Loucy (cell line): ENCODE measurements around the gene RAB27B.

ENCODE experiments used
- H2AFZ ChIP-seq: fragments of 200-600 bp; sonication (generic); 2 replicates; pipeline ENCODE4 v1.6.0; 2016; ENCODE audit warnings: antibody characterized with exemption, mild to moderate bottlenecking, low read length, moderate library complexity
- H3F3A ChIP-seq: fragments of 200-600 bp; 2 replicates; pipeline ENCODE4 v1.6.0; 2016; ENCODE audit warnings: antibody characterized with exemption, low read depth, mild to moderate bottlenecking
- H3K27me3 ChIP-seq: fragments of 200-600 bp; sonication (generic); 2 replicates; pipeline ENCODE4 v1.6.1; 2014; ENCODE audit warnings: low read length, mild to moderate bottlenecking; ENCODE audit not compliant: insufficient read depth, poor library complexity, severe bottlenecking
- H3K36me3 ChIP-seq: fragments of 200-600 bp; sonication (generic); 2 replicates; pipeline ENCODE4 v1.6.1; 2016; ENCODE audit warnings: low read length; ENCODE audit not compliant: insufficient read depth
- H3K4me1 ChIP-seq: fragments of 200-600 bp; sonication (generic); 2 replicates; pipeline ENCODE4 v1.5.1; 2014; ENCODE audit warnings: low read length, mild to moderate bottlenecking; ENCODE audit not compliant: insufficient read depth, poor library complexity, severe bottlenecking
- H3K4me2 ChIP-seq: fragments of 200-600 bp; sonication (generic); 2 replicates; pipeline ENCODE4 v1.6.0; 2014; ENCODE audit warnings: antibody characterized with exemption, low read length, low read depth, mild to moderate bottlenecking; ENCODE audit not compliant: poor library complexity, severe bottlenecking
- H3K4me3 ChIP-seq: fragments of 200-600 bp; sonication (generic); 2 replicates; pipeline ENCODE4 v1.5.1; 2014; ENCODE audit warnings: low read length, mild to moderate bottlenecking, mixed read lengths; ENCODE audit not compliant: poor library complexity, severe bottlenecking
- H3K79me2 ChIP-seq: fragments of 200-600 bp; sonication (generic); 2 replicates; pipeline ENCODE4 v1.6.1; 2014; ENCODE audit warnings: low read length; ENCODE audit not compliant: insufficient read depth
- H3K9ac ChIP-seq: fragments of 200-600 bp; sonication (generic); 2 replicates; pipeline ENCODE4 v1.6.0; 2014; ENCODE audit warnings: mild to moderate bottlenecking, low read depth, low read length, moderate library complexity; ENCODE audit not compliant: poor library complexity, severe bottlenecking
- H3K9me2 ChIP-seq: fragments of 200-600 bp; sonication (generic); replicated peaks from 2 replicates; pipeline ENCODE4 v1.6.1; 2016; ENCODE audit warnings: low read depth, low read length, mixed read lengths
- H3K9me3 ChIP-seq: fragments of 200-600 bp; sonication (generic); 2 replicates; pipeline ENCODE4 v1.6.1; 2014; ENCODE audit warnings: mild to moderate bottlenecking, antibody characterized with exemption, low read length, low read depth; ENCODE audit not compliant: insufficient read depth
- H4K20me1 ChIP-seq: fragments of 200-600 bp; sonication (generic); 2 replicates; pipeline ENCODE4 v1.6.0; 2014; ENCODE audit warnings: antibody characterized with exemption, low read length, mild to moderate bottlenecking; ENCODE audit not compliant: insufficient read depth, poor library complexity, severe bottlenecking
- CTCF ChIP-seq: fragments of 200-600 bp; sonication (generic); conservative IDR thresholded peaks from 2 replicates; pipeline ENCODE4 v1.5.1; 2014; ENCODE audit warnings: mild to moderate bottlenecking, antibody characterized with exemption, low read length
- EZH2phosphoT487 ChIP-seq: fragments of 200-600 bp; IDR thresholded peaks from 2 replicates; pipeline ENCODE4 v1.6.1; 2018; ENCODE audit warnings: antibody characterized with exemption, mild to moderate bottlenecking, moderate library complexity, borderline replicate concordance

Gene RAB27B

GRCh38 chr18:54835944-54836343 is 7.7 kb downstream of the RAB27B start:
- no peak for TF ChIP-seq EZH2phosphoT487
- TF ChIP-seq CTCF: no peak
- H3K27me3 ChIP-seq: no peaks in the 10 kb centered on the region

GRCh38 chr18:54843314-54843713 is 15.0 kb downstream of the RAB27B start:
- Histone ChIP-seq H3K9me2 (no peaks in the 10 kb centered on the region), H2AFZ (no peak overlapping the region), H4K20me1 (no peaks in the 10 kb centered on the region), H3K4me1 (peaks cover 45% of the 10 kb centered on the region), H3K36me3 (no peaks in the 10 kb centered on the region), H3K4me3 (no peak overlapping the region), H3K9me3 (no peaks in the 10 kb centered on the region), H3F3A (no peaks in the 10 kb centered on the region), H3K4me2 (no peak overlapping the region), H3K27me3 (no peaks in the 10 kb centered on the region), H3K9ac (no peak overlapping the region), H3K79me2 (peaks cover 91% of the 10 kb centered on the region)
- TF ChIP-seq CTCF (no peak), EZH2phosphoT487 (no peak)

More at GRCh38 chr18:54835944-54836343, 7.7 kb downstream of the RAB27B start:
- peak overlapping the region; percentile 49 for H3K9ac ChIP-seq
- H3K36me3 ChIP-seq: no peaks in the 10 kb centered on the region
- H3K4me1 ChIP-seq: peaks cover 73% of the 10 kb centered on the region
- H3K9me2 ChIP-seq: no peaks in the 10 kb centered on the region
- H4K20me1 ChIP-seq: no peaks in the 10 kb centered on the region
- H3F3A ChIP-seq: peaks cover 10% of the 10 kb centered on the region; the same call in 1 of the 2 replicates
- peak overlapping the region; percentile 82 for H3K4me2 ChIP-seq
- H3K4me3 ChIP-seq: peak overlapping the region; percentile 66
- no peaks in the 10 kb centered on the region for H3K9me3 ChIP-seq
- peaks cover 87% of the 10 kb centered on the region for H3K79me2 ChIP-seq
- no peak overlapping the region for H2AFZ ChIP-seq

- Histone ChIP-seq H3K9ac (no peak overlapping the region), H3K4me2 (no peak overlapping the region)
Measured at GRCh38 chr18:54845787-54846186, 17.5 kb downstream of the RAB27B start.

More at GRCh38 chr18:54845787-54846186, 17.5 kb downstream of the RAB27B start:
- Histone ChIP-seq H2AFZ (no peak overlapping the region), H3K9me2 (no peaks in the 10 kb centered on the region), H3K4me1 (peaks cover 25% of the 10 kb centered on the region), H4K20me1 (no peaks in the 10 kb centered on the region), H3K9me3 (no peaks in the 10 kb centered on the region), H3K27me3 (no peaks in the 10 kb centered on the region), H3F3A (no peaks in the 10 kb centered on the region), H3K36me3 (no peaks in the 10 kb centered on the region), H3K4me3 (no peak overlapping the region), H3K79me2 (peaks cover 75% of the 10 kb centered on the region)
- TF ChIP-seq EZH2phosphoT487 (no peak), CTCF (no peak)
